Measurements from ENCODE around the gene IL22.

Gene IL22

DNA sequence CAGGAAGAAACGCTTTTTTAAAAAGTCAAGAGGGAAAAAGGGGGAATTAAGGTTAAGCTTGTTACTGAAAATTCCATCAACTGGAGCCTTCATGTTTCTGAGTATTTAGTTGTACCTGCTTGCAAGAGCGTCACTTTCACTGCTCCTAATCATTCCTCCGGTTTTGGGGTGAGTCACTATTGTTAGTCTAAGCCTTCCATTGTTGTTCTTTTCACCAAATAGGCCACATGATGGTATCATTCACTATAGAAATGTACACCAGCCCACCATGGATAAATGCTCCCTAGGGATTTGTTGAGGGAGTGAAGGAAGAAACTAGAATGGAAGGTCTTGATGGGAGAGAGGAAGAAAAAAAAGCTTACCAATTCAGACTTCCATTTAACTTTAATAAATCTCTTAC is 3.0 kb downstream of the IL22 start:
- Histone ChIP-seq H3K27me3 (ENCODE audit: insufficient read depth, poor library complexity, severe bottlenecking) (no peaks in the 10 kb centered on the region), H3K4me3 (replicated peaks; ENCODE audit: insufficient read depth, low read length) (no peak overlapping the region), H3K27ac (replicated peaks) (no peak overlapping the region)
- no peak for DNase-seq (ENCODE audit: low read depth in 1 of 2, low spot score in 1 of 2)
- TF ChIP-seq, protein P1, sequence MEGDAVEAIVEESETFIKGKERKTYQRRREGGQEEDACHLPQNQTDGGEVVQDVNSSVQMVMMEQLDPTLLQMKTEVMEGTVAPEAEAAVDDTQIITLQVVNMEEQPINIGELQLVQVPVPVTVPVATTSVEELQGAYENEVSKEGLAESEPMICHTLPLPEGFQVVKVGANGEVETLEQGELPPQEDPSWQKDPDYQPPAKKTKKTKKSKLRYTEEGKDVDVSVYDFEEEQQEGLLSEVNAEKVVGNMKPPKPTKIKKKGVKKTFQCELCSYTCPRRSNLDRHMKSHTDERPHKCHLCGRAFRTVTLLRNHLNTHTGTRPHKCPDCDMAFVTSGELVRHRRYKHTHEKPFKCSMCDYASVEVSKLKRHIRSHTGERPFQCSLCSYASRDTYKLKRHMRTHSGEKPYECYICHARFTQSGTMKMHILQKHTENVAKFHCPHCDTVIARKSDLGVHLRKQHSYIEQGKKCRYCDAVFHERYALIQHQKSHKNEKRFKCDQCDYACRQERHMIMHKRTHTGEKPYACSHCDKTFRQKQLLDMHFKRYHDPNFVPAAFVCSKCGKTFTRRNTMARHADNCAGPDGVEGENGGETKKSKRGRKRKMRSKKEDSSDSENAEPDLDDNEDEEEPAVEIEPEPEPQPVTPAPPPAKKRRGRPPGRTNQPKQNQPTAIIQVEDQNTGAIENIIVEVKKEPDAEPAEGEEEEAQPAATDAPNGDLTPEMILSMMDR (IDR thresholded peaks at IDR 0.05; ENCODE audit: insufficient read depth, low read length) = no peak
- no peak for TF ChIP-seq SPI1 (IDR thresholded peaks at IDR 0.05; ENCODE audit: borderline replicate concordance, low read depth)
- no peak for TF ChIP-seq POLR2AphosphoS5 (IDR thresholded peaks at IDR 0.05; ENCODE audit: low read depth)
- TF ChIP-seq, protein P2, sequence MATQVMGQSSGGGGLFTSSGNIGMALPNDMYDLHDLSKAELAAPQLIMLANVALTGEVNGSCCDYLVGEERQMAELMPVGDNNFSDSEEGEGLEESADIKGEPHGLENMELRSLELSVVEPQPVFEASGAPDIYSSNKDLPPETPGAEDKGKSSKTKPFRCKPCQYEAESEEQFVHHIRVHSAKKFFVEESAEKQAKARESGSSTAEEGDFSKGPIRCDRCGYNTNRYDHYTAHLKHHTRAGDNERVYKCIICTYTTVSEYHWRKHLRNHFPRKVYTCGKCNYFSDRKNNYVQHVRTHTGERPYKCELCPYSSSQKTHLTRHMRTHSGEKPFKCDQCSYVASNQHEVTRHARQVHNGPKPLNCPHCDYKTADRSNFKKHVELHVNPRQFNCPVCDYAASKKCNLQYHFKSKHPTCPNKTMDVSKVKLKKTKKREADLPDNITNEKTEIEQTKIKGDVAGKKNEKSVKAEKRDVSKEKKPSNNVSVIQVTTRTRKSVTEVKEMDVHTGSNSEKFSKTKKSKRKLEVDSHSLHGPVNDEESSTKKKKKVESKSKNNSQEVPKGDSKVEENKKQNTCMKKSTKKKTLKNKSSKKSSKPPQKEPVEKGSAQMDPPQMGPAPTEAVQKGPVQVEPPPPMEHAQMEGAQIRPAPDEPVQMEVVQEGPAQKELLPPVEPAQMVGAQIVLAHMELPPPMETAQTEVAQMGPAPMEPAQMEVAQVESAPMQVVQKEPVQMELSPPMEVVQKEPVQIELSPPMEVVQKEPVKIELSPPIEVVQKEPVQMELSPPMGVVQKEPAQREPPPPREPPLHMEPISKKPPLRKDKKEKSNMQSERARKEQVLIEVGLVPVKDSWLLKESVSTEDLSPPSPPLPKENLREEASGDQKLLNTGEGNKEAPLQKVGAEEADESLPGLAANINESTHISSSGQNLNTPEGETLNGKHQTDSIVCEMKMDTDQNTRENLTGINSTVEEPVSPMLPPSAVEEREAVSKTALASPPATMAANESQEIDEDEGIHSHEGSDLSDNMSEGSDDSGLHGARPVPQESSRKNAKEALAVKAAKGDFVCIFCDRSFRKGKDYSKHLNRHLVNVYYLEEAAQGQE (IDR thresholded peaks at IDR 0.05; ENCODE audit: insufficient replicate concordance, low read depth) = no peak
- no peak for TF ChIP-seq GABPA (IDR thresholded peaks at IDR 0.05; ENCODE audit: low read depth)

DNA sequence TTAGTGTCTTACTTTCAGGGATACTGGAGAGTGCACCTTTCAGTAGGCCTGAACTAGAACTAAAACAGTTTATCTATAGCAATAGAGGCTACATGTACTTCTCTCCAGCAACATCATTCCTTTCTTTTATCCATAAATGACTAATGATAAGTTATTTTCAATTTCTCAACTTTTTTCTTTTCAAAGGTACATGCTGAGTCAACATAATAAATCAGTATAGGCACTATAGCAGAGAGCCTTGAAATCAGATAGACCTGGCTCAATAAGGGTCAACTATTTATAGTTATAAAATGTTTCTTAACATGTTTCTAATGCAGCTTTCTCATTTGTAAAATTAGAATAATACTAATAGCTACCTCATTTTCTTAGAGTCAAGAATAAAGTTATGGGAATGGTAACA is 5.6 kb downstream of the IL22 start:
- no peak overlapping the region for H3K4me3 ChIP-seq (replicated peaks; ENCODE audit: insufficient read depth, low read length)
- DNase-seq (ENCODE audit: low read depth in 1 of 2, low spot score in 1 of 2) = no peak
- TF ChIP-seq SPI1 (IDR thresholded peaks at IDR 0.05; ENCODE audit: borderline replicate concordance, low read depth) = no peak
- TF ChIP-seq, protein P2 (IDR thresholded peaks at IDR 0.05; ENCODE audit: insufficient replicate concordance, low read depth) = no peak
- TF ChIP-seq POLR2AphosphoS5 (IDR thresholded peaks at IDR 0.05; ENCODE audit: low read depth) = no peak
- TF ChIP-seq GABPA (IDR thresholded peaks at IDR 0.05; ENCODE audit: low read depth) = no peak
- TF ChIP-seq, protein P1 (IDR thresholded peaks at IDR 0.05; ENCODE audit: insufficient read depth, low read length) = no peak
- no peaks in the 10 kb centered on the region for H3K27me3 ChIP-seq (ENCODE audit: insufficient read depth, poor library complexity, severe bottlenecking)
- no peak overlapping the region for H3K27ac ChIP-seq (replicated peaks)

DNA sequence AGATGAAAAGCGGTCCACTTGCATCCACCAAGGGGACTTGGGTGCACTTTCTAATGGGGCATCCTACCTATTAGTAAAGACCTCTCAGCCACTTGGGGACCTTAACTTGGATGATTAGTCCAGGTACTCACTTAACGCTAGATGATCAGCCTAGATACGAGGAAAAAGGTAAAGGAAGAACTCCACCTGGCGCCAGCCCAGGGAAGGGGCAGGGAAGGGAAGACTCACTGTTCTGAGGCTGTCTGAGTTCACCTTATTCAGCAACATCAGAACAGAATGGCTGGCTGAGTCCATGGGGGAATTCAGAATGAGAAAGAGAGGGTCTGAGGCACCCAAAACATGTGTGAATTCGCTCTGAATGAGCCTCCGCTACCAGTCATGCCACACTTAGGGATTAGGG is 7.1 kb downstream of the IL22 start:
- no peak for TF ChIP-seq POLR2AphosphoS5 (IDR thresholded peaks at IDR 0.05; ENCODE audit: low read depth)
- TF ChIP-seq SPI1 (IDR thresholded peaks at IDR 0.05; ENCODE audit: borderline replicate concordance, low read depth) = no peak
- TF ChIP-seq, protein P2 (IDR thresholded peaks at IDR 0.05; ENCODE audit: insufficient replicate concordance, low read depth) = no peak
- TF ChIP-seq, protein P1 (IDR thresholded peaks at IDR 0.05; ENCODE audit: insufficient read depth, low read length) = no peak
- TF ChIP-seq GABPA (IDR thresholded peaks at IDR 0.05; ENCODE audit: low read depth) = no peak
- no peak overlapping the region for H3K27ac ChIP-seq (replicated peaks)
- no peak for DNase-seq (ENCODE audit: low read depth in 1 of 2, low spot score in 1 of 2)
- H3K4me3 ChIP-seq (replicated peaks; ENCODE audit: insufficient read depth, low read length) = no peak overlapping the region
- no peaks in the 10 kb centered on the region for H3K27me3 ChIP-seq (ENCODE audit: insufficient read depth, poor library complexity, severe bottlenecking)

Data from HL-60 (cell line).